Measurements from ENCODE around the gene SMYD3.

SMYD3 gene

GRCh38 chr1:246096356-246096755, 410.7 kb downstream of the SMYD3 start:
- TF ChIP-seq CTCF (IDR thresholded peaks at IDR 0.05; ENCODE audit: insufficient read depth, low read length, poor library complexity, severe bottlenecking): no peak
- no peaks in the 10 kb centered on the region for H3K27me3 ChIP-seq (replicated peaks; ENCODE audit: control insufficient read depth, insufficient read depth, low read length)
- no peak for DNase-seq (ENCODE audit: extremely low read depth, insufficient read length)
- H3K4me3 ChIP-seq (replicated peaks; ENCODE audit: low read depth, low read length): no peak overlapping the region
- H3K36me3 ChIP-seq (ENCODE audit: control insufficient read depth, insufficient read depth, low read length): no peaks in the 10 kb centered on the region

- no peak for DNase-seq (ENCODE audit: extremely low read depth, insufficient read length)
- TF ChIP-seq CTCF (IDR thresholded peaks at IDR 0.05; ENCODE audit: insufficient read depth, low read length, poor library complexity, severe bottlenecking): no peak
Observed at GRCh38 chr1:246095443-246095842, 411.6 kb downstream of the SMYD3 start.

GRCh38 chr1:246093230-246093629, 413.8 kb downstream of the SMYD3 start:
- no peak for DNase-seq (ENCODE audit: extremely low read depth, insufficient read length)
- TF ChIP-seq CTCF (IDR thresholded peaks at IDR 0.05; ENCODE audit: insufficient read depth, low read length, poor library complexity, severe bottlenecking): no peak
- no peak overlapping the region for H3K4me3 ChIP-seq (replicated peaks; ENCODE audit: low read depth, low read length)
- no peaks in the 10 kb centered on the region for H3K36me3 ChIP-seq (ENCODE audit: control insufficient read depth, insufficient read depth, low read length)
- H3K27me3 ChIP-seq (replicated peaks; ENCODE audit: control insufficient read depth, insufficient read depth, low read length): no peaks in the 10 kb centered on the region

More at GRCh38 chr1:246095443-246095842, 411.6 kb downstream of the SMYD3 start:
- Histone ChIP-seq H3K36me3 (ENCODE audit: control insufficient read depth, insufficient read depth, low read length) (no peaks in the 10 kb centered on the region), H3K27me3 (replicated peaks; ENCODE audit: control insufficient read depth, insufficient read depth, low read length) (no peaks in the 10 kb centered on the region), H3K4me3 (replicated peaks; ENCODE audit: low read depth, low read length) (no peak overlapping the region)

- Histone ChIP-seq H3K4me3 (replicated peaks; ENCODE audit: low read depth, low read length) (no peak overlapping the region), H3K36me3 (ENCODE audit: control insufficient read depth, insufficient read depth, low read length) (no peaks in the 10 kb centered on the region), H3K27me3 (replicated peaks; ENCODE audit: control insufficient read depth, insufficient read depth, low read length) (no peaks in the 10 kb centered on the region)
- no peak for DNase-seq (ENCODE audit: extremely low read depth, insufficient read length)
- no peak for TF ChIP-seq CTCF (IDR thresholded peaks at IDR 0.05; ENCODE audit: insufficient read depth, low read length, poor library complexity, severe bottlenecking)
Observed at GRCh38 chr1:246092136-246092535, 414.9 kb downstream of the SMYD3 start.

GRCh38 chr1:246091477-246091876, 415.6 kb downstream of the SMYD3 start:
- no peak for TF ChIP-seq CTCF (IDR thresholded peaks at IDR 0.05; ENCODE audit: insufficient read depth, low read length, poor library complexity, severe bottlenecking)
- H3K4me3 ChIP-seq (replicated peaks; ENCODE audit: low read depth, low read length): no peak overlapping the region

GRCh38 chr1:246086191-246086590, 420.9 kb downstream of the SMYD3 start:
- Histone ChIP-seq H3K27me3 (replicated peaks; ENCODE audit: control insufficient read depth, insufficient read depth, low read length) (no peaks in the 10 kb centered on the region), H3K36me3 (ENCODE audit: control insufficient read depth, insufficient read depth, low read length) (no peaks in the 10 kb centered on the region), H3K4me3 (replicated peaks; ENCODE audit: low read depth, low read length) (no peak overlapping the region)
- TF ChIP-seq CTCF (IDR thresholded peaks at IDR 0.05; ENCODE audit: insufficient read depth, low read length, poor library complexity, severe bottlenecking): no peak
- DNase-seq (ENCODE audit: extremely low read depth, insufficient read length): no peak

More at GRCh38 chr1:246091477-246091876, 415.6 kb downstream of the SMYD3 start:
- Histone ChIP-seq H3K27me3 (replicated peaks; ENCODE audit: control insufficient read depth, insufficient read depth, low read length) (no peaks in the 10 kb centered on the region), H3K36me3 (ENCODE audit: control insufficient read depth, insufficient read depth, low read length) (no peaks in the 10 kb centered on the region)
- no peak for DNase-seq (ENCODE audit: extremely low read depth, insufficient read length)

All from GM06990 (cell line).